ENCODE data around the gene KLF15. TPM values are rescaled to one million over a fixed set of nuclear protein-coding genes. Genes with fewer than 3 reads are reported as not detected.

KLF15 gene
- polyA plus RNA-seq, 4 donors = 8.8 to 16.8 (median 14.1) TPM

DNA sequence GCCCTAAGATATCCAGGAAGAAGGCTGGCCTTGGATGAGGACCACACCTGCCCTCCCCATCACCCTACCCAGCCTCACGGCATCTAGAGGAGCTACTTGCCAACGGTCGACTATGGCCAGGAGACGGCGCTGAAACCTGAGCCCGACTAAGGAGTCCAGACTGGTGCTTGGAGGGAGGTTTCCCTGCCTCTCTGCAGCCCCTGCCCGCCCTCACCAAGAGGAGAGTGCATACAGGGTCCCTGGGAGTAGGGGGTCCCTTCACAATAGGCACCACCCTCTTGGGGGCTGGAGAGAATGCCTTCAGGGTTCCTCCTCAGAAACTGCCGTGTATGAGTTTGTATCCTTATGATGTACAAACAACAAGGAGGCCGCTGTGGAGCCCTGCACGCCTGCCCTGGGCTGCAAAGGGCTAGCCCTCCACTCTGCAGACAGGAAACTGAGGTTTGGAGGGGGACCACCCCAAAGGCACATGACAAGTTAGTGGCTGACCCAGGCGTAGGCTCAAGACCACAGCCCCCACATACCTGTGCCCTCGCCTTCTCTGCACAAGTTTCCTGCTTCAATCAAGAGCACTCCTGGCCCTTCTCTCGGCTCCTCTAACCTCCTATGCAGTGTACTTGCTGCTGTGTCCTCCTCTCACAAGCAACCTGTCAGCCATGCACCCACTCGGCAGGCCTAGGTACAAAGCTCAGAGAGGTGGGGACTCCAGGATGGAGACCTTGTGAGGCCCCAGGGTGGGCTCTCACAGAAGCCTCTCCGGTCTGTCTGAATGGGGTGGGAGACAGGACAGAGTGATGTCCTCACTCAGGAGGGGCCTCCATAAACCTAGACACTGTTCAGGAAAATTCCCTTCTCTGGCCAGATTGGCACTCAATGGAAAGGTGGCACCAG lies 7.4 kb downstream of the KLF15 start:
- DNase-seq (ENCODE audit: low read depth in 4 of 4, low spot score in 2 of 4) = no peak

DNA sequence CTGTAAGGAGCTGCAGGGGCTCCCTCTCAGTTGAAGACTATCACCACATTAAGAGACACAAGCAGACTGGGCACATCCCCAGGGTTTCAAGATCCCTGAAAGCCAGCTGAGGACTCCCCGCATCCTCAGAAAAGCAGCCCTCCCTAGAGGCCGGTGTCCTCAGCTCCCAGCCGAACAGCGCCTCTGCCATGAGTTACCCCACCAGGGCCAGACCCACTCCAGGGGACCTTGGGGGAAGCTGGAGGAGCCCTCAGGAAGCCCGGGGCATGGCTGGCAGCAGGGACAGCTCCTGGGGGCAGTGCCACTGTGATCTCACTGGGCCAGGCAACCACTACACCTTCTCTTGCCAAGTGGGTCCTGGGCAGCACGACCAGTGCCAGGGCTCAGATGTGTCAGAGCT lies 8.1 kb downstream of the KLF15 start:
- DNase-seq (ENCODE audit: low read depth in 4 of 4, low spot score in 2 of 4) = no peak

DNA sequence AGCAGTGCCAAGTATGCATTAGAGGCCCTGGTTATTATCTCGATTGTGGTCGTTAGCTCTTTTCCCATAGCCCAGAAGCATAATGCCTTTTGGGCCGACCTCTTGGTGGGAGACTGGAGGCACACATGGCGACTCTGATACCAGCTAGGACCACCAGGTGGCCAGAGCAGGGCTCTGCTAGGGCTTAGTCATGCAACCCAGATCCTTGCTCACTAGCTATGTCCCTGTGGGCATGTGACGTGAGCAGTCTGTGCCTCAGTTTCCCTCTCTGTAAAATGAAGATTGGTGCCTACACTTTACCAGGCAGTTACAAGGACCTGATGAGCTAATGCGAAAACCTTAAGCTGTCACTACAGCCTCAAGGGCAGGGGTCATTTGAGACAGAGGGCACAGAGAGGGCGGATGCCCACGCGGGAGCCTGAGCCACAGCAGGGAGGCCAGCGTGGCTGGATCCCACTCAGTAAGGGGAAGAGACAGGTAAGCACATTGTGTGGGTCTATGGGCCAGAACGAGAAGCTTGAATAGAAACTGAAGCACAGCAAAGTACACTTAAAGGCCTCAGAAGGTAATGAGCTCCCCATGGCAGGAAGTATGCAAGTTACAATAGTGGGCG lies 8.8 kb downstream of the KLF15 start:
- no peak for DNase-seq (ENCODE audit: low read depth in 4 of 4, low spot score in 2 of 4)

DNA sequence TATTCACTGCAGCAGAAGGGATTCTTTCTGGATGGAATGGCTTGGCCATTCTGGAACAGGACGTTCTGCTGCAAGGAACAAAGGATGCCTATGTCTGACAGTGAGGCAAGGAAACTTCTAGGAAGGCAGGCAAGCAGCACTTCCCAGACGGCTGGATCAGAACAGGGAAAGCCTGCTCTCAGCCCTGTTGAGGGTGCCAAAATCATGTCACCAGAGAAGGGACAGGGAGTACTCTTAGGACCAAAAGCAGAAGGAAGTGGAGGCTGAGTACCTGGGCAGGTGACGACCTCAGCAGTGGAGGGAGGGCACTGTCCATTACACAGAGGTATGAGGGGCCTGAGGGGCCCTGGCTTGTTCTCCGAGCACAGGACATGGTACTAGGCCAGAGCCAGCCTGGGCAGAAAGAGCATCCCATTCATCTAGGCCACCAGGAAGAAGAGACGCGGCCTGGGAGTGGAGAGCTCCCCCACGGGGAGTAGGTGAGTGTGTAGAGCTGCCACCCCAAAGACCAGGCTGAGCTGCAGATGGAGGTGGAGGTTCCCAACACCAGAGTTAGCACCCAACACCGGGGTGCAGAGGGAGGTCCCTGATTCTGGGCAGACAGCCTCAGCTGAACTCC lies 9.6 kb downstream of the KLF15 start:
- DNase-seq (ENCODE audit: low read depth in 4 of 4, low spot score in 2 of 4) = no peak

DNA sequence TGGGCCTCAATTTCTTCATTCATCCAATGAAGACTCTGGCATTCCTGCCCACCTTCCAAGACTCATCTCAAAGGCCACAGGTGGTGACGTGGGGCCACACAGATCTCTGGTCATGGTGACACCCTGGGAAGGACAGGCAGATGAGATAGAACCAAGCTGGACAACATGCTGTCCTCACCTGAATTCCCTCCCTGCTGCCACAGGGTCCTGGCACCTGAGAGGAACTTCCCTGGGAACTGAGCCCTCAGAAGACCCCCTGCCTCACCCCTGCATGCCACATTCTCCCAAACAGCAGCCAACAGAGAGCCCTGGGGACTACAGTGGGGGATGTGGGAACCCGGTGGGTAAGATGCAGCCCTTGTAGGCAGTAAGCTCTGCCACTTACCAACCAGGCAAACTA lies 10.7 kb downstream of the KLF15 start:
- DNase-seq (ENCODE audit: low read depth in 4 of 4, low spot score in 2 of 4) = no peak

DNA sequence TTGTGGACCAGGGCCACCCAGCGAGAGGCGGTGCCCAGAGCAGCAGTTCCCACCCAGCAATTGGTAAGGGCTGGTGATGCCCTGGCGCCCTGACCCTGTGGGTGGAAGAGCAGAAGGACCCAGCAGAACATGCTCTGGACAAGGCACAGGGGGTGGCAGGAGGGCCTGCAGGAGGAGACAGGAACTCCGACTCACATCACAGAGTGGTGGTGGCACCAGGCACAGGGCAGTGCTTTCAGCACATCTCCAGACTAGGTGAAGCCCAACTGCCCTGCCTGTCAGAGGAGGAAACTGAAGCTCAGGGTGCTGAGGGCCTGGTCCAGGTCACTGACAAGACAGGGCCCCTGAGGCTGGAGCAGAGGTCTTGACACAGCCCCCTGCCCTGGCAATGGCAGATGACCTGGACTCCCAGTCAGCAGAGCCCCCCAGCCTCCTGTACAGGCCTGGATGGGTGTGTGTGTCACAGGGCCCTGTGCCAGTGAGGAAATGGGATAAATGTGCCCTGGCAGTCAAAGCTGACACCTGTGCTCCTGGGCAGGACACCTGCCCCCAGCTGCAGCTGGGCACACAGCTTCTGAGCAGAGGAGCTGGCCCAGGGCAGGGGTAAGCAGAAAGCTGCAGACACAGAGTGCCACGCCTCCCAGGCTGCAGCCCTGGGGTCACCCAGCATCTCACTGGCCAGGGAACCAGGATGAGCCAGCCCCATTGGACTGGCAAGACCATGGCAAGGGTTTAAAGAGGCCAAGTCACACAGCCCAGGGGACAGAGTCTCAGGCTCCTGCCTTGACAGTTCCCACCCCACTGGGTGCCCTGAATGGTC lies 11.4 kb downstream of the KLF15 start:
- DNase-seq (ENCODE audit: low read depth in 4 of 4, low spot score in 2 of 4) = no peak

DNA sequence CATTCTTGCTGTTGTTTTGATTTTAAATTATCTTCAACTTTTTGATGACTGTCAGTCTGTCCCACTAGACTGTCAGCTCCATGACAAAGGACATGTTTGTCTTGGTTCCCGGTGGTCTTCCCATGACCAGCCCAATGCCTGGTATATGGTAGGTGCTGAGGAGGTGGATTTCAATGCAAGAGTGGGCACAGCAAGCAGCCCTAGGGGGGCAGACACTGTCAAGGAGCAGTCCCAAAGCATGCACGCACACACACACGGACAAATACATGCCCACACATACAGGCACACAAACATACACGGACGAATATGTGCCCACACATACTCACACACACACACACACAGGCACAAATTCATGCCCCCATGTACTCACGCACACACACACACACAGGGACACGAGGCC lies 12.0 kb downstream of the KLF15 start:
- no peak for DNase-seq (ENCODE audit: low read depth in 4 of 4, low spot score in 2 of 4)

DNA sequence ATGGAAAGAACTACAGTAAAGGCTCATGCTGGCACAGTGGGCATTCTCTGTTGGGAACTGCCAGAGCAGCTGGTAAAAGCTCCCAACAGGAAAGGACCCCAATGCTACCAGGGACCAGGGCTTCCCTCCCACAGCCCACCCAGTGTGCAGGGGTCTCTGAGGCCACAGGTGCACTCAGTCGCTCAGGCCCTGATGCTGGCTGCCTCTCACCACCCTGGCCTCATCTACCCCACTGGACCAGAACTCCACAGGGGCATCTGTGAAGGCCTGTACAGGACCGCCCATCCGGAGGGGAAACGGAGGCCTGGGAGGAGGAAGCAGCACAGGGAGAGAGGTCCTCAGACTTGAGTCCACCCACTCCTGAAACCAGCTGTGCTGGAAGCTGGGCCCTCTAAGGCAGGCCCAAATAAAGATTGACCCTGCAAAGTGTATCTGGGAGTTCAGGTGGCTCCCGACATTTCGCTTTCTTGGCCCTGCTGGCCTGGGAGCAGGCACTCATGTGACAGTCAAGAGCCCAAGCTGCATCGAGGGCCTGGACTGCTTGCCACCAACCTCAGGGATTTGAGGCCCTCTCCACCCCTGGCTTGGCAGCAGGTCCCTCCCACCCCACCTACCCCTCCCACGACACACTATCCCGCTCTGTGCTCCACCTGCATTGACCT lies 12.7 kb downstream of the KLF15 start:
- no peak for DNase-seq (ENCODE audit: low read depth in 4 of 4, low spot score in 2 of 4)

DNA sequence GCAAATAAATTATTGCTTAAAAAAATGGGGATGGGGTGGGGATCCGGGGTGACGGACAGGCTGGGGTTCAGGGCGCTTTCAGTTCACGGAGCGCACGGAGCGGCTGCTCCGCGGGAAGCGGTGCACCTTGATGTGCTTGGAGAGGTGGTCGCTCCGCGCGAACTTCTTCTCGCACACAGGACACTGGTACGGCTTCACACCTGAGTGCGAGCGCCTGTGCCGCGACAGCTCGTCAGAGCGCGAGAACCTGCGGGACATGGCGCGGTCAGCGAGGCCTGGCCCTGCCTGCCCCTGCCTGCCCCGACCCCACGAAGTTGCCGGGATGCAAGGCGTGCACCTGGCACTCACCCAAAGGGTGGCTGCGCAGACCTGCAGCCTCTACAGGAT lies 13.6 kb downstream of the KLF15 start:
- no peak for DNase-seq (ENCODE audit: low read depth in 4 of 4, low spot score in 2 of 4)

DNA sequence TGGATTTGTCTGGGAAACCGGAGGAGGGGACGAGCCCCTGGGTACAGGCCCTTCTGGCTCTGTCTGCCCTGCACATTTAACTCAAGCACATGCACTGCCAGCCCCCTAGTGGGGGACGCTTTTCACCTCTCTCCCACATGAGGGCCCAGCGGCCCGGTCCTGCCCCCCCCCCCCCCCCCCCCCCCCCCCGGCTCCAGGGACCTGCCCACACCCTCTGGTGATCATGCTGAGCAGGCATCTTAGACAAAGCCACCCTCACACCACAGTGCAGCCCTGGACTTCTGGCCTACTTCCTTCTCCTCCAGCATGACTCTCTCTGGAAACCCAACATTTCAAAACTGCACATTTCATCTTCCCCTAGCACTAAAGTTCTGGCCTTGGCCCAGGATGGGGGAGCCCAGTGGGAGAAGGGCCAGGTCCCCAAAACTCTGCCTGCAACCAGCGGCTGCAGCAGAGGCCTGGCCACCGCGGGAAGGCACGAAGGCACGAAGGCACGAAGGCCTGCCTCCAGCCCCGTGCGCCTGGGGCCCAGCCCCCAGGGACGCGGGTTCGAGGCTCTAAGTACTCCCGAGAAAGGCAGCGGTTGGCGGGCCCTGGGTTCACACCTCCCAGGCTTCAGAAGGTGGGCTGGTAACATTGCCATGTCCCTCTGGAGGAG lies 14.1 kb downstream of the KLF15 start:
- no peak for DNase-seq (ENCODE audit: low read depth in 4 of 4, low spot score in 2 of 4)

DNA sequence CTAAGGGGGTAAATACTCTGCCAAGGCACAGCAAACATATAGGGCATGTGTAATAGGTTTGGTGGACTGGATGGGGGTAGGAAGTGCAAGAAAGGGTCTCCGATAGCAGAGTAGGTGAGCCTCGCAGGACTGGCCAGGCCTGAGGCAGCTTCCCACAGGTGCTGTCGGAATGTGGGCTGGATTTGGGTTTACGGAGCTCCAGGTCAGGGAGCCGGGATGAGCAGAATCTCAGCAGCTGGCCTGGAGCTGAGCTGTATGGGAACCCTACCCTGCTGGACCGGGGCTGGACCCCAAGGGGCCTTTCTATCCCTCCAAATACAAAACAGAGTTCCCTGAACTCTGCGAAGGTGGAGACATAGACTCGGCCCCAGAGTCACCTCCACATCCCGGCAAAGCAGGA lies 15.0 kb downstream of the KLF15 start:
- DNase-seq (ENCODE audit: low read depth in 4 of 4, low spot score in 2 of 4) = no peak

DNA sequence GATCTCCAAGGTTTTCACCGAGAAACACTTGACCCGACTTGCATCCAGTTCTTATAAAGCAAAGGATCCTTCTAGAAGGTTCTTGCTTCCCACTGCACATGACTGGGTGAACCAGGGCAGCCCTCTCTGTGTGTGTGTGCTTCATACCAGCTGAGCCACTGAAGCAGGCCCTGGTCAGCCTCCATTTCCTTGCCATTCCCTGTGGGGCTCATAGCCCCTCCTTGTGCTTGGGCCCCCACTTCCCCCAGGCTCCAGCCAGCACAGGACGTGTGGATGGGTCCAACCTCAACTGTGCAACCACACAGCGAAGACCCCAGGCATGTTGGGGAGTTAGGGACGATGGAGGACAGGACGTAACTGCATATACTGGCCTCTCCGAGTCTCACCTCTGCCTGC lies 15.5 kb downstream of the KLF15 start:
- no peak for DNase-seq (ENCODE audit: low read depth in 4 of 4, low spot score in 2 of 4)

DNA sequence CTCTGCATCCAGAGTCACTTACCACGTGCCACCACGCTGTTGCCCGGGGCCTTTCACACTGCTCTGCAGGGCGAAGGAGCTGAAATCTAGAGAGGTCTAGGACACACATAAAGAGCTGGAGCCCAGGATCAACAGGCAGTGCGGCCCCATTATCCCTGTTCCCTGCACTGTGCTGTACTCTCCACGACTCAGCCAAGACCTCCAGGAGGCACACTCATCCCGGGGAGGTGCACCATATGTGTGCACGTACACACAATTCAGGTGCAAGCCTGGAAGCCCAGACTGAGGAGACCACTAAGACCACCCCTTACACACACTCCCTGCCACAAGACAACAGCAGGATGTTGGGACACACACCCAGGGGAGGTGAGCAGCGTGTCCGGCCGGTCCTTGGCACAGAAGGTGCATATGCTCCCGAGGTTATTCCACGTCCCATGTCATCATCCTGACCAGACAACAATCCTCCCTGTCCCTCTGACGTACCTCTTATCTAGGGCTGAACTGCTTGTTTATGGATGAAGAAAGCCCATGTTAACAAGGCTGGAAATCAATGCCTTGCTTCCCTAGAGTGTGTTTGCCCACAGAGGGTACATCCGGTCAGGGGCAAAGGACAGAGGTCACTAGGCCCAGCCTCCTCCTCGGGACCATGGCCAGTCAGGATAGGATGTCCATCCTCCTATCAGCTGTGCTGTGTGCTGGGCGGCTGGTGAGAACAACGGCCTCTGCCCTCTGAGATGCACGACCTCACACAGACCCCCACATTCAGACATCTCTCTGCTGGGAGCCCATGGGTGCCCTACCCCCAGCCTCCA lies 16.1 kb downstream of the KLF15 start:
- DNase-seq (ENCODE audit: low read depth in 4 of 4, low spot score in 2 of 4) = no peak

DNA sequence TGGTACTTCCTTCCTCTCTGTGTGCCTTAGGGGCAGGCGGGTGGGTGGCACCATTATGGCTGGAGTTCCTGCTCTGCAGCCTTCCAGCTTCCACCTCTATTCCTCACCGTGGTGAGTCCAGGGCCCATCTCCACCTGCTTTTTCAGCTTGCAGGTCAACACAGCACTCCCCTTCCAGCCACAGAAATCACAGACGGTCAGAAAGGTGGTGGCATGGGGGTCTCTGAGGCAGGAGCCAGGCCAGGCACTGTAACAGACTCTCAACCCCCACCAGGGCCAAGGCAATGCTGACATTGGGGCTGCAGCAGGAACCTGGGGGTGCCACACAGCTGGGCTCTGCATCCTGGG lies 16.6 kb downstream of the KLF15 start:
- no peak for DNase-seq (ENCODE audit: low read depth in 4 of 4, low spot score in 2 of 4)

DNA sequence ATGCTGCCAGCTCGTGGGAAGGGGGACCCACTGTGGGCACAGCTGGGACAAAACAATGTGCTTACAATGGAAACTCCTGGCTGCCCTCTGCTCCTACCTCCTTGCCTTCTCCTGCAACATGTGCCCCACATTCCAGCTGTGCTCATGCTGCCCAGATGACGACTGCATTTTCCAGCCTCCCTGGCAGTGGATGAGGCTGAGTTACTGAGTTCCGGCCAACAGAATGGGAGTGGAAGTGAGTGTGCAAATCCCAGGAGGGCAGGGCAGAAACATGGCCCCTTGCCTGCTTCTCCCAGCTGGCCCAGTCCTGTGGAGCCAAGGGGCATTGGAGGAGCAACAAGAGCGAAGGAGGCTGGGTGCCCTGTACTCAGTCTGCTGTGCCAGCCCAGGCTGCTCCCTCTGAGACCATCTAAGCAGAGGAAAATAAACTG lies 17.1 kb downstream of the KLF15 start:
- DNase-seq (ENCODE audit: low read depth in 4 of 4, low spot score in 2 of 4) = no peak

DNA sequence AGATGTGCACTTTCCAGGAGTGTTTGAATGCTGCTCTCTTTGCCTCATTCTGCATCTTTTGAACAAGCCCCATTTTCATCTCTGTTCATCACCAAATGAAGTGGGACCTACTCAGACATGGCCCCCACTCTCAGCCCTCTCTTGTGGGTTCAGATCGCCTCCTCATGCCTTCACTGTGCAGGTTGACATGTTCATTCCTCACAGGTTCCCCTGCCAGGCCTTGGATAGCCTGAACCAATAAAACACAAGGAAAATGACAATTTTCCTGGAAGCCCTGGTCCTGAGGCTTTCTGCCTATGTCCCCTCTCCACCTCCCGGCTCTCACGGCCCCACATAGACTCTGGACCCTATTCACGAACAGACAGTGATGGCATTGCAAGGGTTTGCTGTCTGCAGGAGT lies 17.7 kb downstream of the KLF15 start:
- DNase-seq (ENCODE audit: low read depth in 4 of 4, low spot score in 2 of 4) = no peak

DNA sequence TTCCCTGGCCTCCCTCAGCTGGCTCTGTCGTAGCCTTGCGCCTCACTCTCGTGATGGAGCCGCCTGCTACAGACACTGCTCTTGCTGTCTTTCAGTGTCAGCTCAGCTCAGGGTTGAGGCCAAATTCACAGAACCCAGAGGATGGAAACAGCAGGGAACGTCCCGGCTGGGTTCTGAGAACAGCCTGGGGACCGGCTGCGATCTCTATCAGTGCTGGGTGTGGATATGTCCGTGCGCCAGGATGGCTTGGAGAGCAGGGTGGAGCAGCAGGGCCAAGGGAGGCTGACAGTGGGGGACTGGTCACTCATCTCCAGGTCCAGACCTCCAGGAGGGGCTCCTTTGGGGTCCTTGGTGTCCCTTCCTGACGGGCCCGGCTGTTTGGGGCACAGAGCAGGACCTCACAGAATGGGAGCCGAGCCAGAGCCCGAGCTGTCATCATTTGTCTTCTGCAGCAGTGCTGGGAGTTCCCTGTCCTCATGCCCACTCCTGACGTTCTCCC lies 18.4 kb downstream of the KLF15 start:
- DNase-seq (ENCODE audit: low read depth in 4 of 4, low spot score in 2 of 4) = no peak

DNA sequence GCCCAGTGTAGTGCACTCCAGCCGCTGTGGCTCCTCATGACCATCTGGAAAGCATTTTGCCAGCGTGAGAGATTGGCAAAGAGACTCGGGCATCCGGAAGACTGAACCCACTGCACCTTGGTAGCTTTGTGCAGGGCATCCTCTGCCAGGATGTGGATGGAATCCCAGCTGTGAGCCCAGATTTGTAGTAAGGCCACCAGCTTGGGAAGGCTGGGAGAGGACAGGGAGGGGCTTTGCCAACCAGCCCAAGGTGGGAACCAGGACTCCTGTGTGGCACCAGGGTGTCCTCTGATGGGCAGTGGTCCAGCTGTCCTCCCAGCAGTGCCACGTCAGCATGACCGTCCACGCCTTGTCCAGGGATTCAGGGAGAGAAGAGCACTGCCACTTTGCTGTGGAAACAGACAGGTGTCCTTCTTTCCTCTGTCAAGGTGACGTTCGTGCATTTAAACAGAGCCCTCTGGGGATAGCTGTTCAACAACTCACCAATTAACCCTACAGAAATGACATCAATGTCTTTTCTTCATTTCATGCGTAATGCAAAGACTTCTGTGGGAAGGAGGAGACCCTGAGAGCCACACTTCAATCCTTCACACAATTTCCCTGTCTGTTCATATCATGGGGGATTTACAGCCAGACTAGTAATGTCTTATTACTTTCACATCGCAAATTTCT lies 19.1 kb downstream of the KLF15 start:
- DNase-seq (ENCODE audit: low read depth in 4 of 4, low spot score in 2 of 4) = no peak
